Natural killer cell treated with Interleukin-12 subunit alpha and Interleukin-12 subunit beta and Interleukin-15 and Interleukin-18, amount 100 ng/mL, for 72 hours (primary cell): ENCODE measurements around the gene SLC5A12. TPM values are rescaled to one million over a fixed set of nuclear protein-coding genes. Genes with fewer than 3 reads are reported as not detected.

ENCODE experiments used
- ATAC-seq, 2 donors: fragments of 150-1000 bp; cut with Tn5 transposase in 1 of 2; sonication (Bioruptor Pico), chemical (Tn5 transposase) in 1 of 2; 2 replicates each; pipeline ENCODE4 v1.10.0; 2021
- DNase-seq: peaks from one replicate; pipeline ENCODE4 v3.0.0; 2022; ENCODE audit warnings: low spot score
- H3K27ac Mint-ChIP-seq, 2 donors: 1 replicate in 1 of 2; 2 replicates in 1 of 2; pipeline ENCODE4 v1.8.0; 2022; ENCODE audit warnings: mixed read lengths in 2 of 2, mild to moderate bottlenecking in 1 of 2, moderate library complexity in 1 of 2
- H3K27me3 Mint-ChIP-seq, 2 donors: 1 replicate in 1 of 2; 2 replicates in 1 of 2; pipeline ENCODE4 v1.8.0; 2022; ENCODE audit warnings: mixed read lengths in 2 of 2
- H3K36me3 Mint-ChIP-seq: one replicate; pipeline ENCODE4 v1.8.0; 2022; ENCODE audit warnings: mixed read lengths
- H3K4me1 Mint-ChIP-seq, 2 donors: 1 replicate in 1 of 2; 2 replicates in 1 of 2; pipeline ENCODE4 v1.8.0; 2022; ENCODE audit warnings: low read depth in 2 of 2, mixed read lengths in 2 of 2, mild to moderate bottlenecking in 1 of 2
- H3K4me3 Mint-ChIP-seq: one replicate; pipeline ENCODE4 v1.8.0; 2022; ENCODE audit warnings: mixed read lengths
- H3K9me3 Mint-ChIP-seq: 2 replicates; pipeline ENCODE4 v1.8.0; 2022; ENCODE audit warnings: mixed read lengths
- total RNA-seq, 2 donors: library from RNA; stranded (reverse); gene quantifications; one replicate each; pipeline ENCODE4 v1.2.3, GENCODE V29; 2022

The SLC5A12 gene
- total RNA-seq, 2 donors from 2014 or later: not detected

DNA sequence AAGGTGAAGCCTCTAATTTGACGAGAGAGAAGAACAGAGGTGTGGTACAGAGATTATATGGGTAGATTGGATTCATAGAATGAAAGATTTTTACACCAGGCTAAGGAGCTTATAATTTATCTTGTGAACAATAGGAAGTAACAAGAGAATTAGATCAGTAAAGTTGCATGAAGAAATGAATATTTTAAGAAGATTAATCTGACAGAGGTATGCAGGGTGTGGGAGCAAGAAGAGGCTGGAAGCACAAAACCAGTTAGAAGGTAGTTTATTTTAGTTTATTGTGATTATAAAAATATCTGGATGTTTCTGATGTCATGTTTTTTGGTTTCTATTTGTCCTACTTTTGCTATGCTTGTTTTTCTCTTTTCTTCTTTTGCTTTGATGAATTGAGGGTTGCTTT lies 15.7 kb downstream of the SLC5A12 start:
- H3K27me3 Mint-ChIP-seq: no peaks in the 10 kb centered on the region
- H3K36me3 Mint-ChIP-seq: peaks cover 4% of the 10 kb centered on the region
- H3K4me1 Mint-ChIP-seq: no peaks in the 10 kb centered on the region
- ATAC-seq (no peak), DNase-seq (no peak)
- no peak overlapping the region for H3K27ac Mint-ChIP-seq
- H3K9me3 Mint-ChIP-seq: peaks cover 12% of the 10 kb centered on the region
- H3K4me3 Mint-ChIP-seq: no peak overlapping the region

DNA sequence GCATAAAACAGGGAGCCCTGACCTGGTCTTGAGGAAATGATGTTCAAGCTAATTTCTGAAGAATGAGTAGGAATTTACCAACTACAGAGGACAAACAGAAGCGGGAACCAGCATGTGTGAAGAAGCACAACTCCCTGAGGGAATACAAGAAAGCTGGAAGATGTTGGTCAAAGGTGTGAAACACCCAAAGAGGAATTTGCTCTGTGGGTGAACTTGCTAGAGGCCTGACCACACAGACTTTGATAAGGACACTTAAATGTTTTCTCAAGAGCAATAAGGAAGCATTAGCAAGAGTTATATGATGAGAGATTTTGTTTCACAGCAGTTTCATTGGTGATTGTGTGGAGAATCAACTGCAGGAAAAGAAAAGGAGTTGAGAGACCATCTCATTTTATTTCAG lies 17.6 kb downstream of the SLC5A12 start:
- no peaks in the 10 kb centered on the region for H3K4me1 Mint-ChIP-seq
- DNase-seq: no peak
- no peak for ATAC-seq
- no peaks in the 10 kb centered on the region for H3K27me3 Mint-ChIP-seq
- H3K27ac Mint-ChIP-seq: no peak overlapping the region
- H3K4me3 Mint-ChIP-seq: no peak overlapping the region
- H3K9me3 Mint-ChIP-seq: peaks cover 9% of the 10 kb centered on the region
- peaks cover 4% of the 10 kb centered on the region for H3K36me3 Mint-ChIP-seq

DNA sequence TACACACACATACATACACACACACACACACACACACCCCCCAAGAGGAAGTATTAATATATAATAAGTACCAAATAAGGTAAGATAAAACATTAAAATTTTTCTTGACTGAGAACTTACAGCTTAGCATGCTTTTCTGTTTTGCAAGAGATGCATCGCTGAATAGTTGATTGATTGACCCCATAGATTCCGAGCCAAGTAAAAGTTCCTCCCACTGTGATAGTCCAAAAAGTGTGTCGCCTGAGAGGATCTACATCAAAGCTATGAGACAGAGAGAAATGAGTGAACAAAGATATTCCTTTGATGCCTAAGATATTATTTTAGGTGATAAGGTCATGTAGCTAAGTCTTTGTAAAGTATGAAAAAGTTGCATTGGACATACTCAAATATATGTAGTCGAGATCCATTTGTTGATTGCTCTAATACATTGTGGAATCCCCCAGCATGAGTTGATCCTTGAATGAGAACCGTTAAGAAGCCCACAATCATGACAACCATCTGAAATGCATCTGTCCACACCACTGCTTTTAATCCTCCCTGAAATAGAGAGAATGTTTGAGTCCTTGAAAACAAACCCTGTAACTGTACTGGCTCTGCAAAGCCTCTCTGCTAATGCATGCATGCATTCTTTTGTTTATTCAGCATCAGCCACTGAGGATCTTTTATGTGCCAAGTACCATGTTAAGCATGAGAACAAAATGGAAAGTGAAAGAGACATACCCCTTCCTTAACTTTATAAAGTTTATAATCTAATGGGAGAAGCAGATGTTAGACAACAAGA lies 18.3 kb downstream of the SLC5A12 start:
- ATAC-seq: no peak
- H3K4me1 Mint-ChIP-seq: no peaks in the 10 kb centered on the region
- peaks cover 9% of the 10 kb centered on the region for H3K9me3 Mint-ChIP-seq
- no peak overlapping the region for H3K27ac Mint-ChIP-seq
- no peak overlapping the region for H3K4me3 Mint-ChIP-seq
- H3K27me3 Mint-ChIP-seq: no peaks in the 10 kb centered on the region
- peaks cover 4% of the 10 kb centered on the region for H3K36me3 Mint-ChIP-seq
- no peak for DNase-seq

DNA sequence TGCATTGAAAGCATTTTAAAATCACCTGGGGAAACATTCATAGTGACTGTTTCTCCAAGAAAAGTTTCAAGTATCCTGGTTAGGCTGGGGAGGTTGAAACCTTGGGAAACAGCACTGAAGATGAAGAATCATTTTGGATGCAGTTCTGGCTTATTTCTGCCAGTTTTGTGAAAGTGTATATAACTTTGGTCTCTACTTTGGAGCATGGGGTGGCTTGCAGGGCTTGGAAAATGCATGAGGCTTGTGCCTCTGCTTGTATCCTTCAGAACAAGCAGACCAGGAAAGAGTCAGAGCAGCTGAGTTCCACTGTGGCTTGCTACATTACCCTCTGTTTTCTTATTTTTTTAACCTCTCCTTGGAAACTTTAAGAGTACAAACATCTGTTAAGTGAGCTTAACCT lies 19.5 kb downstream of the SLC5A12 start:
- H3K4me3 Mint-ChIP-seq: no peak overlapping the region
- H3K27me3 Mint-ChIP-seq: no peaks in the 10 kb centered on the region
- ATAC-seq: no peak

DNA sequence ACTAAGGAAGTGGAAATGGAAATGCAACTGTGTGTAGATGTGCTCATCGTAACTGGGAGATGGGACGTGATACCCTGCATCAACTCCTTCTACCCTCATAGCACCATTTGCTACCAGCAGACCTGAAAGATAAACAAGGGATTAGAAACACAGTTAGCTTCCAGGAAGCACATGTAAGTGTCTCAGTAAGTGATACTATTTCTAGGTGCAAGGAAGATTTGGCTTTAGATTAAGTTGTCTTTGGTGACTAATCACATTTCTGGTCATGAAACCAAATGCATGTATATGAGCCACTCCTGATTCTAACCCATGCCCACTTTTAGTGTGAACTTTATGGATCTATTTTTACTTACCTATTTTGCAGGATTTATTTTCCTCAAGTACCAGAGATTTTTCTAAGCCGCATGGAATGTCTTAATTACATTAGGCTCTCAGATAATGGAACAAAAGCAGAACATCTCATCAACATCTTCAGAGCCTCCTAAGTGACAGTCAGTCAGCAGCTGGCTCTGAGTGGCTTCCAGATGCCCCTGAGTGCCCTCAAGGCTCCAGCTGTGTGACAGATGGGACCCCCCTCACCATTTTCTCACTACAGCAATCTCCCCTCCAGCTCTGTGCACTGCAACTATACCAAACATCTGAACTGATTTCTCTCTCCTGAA lies 21.2 kb downstream of the SLC5A12 start:
- ATAC-seq: no peak
- H3K9me3 Mint-ChIP-seq: peaks cover 4% of the 10 kb centered on the region
- no peaks in the 10 kb centered on the region for H3K27me3 Mint-ChIP-seq
- H3K36me3 Mint-ChIP-seq: peaks cover 4% of the 10 kb centered on the region
- H3K4me3 Mint-ChIP-seq: no peak overlapping the region
- no peaks in the 10 kb centered on the region for H3K4me1 Mint-ChIP-seq
- no peak for DNase-seq
- no peak overlapping the region for H3K27ac Mint-ChIP-seq

More for the DNA sequence above, 19.5 kb downstream of the SLC5A12 start:
- Mint-ChIP-seq H3K27ac (no peak overlapping the region), H3K36me3 (peaks cover 4% of the 10 kb centered on the region), H3K9me3 (peaks cover 9% of the 10 kb centered on the region), H3K4me1 (no peaks in the 10 kb centered on the region)
- no peak for DNase-seq

DNA sequence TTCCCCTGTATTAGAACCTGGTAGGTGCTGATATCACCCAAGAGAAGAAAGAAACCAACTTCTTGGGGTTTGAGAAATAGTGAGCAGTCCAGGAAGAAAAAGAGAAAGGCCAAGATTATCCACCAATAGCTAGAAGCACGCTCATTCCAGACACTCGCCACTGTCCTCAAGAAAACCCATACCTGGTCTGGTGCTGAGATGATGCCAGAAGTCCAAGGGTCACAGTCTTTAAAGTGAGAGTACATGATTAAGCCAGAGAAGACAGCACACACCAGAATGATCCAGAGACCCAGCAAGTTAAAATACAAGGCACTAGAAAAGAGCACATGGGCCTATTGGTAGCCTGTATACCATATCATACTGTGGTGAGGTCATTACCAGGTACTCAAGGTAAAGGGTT lies 23.6 kb downstream of the SLC5A12 start:
- no peaks in the 10 kb centered on the region for H3K36me3 Mint-ChIP-seq
- H3K27ac Mint-ChIP-seq: no peak overlapping the region
- DNase-seq: no peak
- no peaks in the 10 kb centered on the region for H3K9me3 Mint-ChIP-seq
- no peaks in the 10 kb centered on the region for H3K4me1 Mint-ChIP-seq
- ATAC-seq: no peak
- no peak overlapping the region for H3K4me3 Mint-ChIP-seq
- no peaks in the 10 kb centered on the region for H3K27me3 Mint-ChIP-seq

DNA sequence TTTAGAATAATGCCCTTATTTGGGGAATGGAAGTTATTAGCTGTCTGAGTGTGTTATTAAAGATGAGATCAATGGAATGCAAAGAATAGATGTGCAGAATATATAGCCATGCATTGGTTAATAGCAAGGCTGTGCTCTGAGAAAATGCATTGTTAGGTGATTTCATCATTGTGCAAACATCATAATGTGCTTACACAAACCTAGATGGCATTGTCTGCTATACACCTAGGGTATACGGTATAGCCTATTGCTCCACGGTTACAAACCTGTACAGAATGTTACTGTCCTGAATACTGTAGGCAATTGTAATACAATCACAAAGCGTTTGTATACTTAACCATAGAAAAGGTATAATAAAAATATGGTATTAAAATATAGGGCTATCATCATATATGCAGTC lies 25.5 kb downstream of the SLC5A12 start:
- Mint-ChIP-seq H3K9me3 (no peaks in the 10 kb centered on the region), H3K4me1 (no peaks in the 10 kb centered on the region), H3K27me3 (no peaks in the 10 kb centered on the region), H3K27ac (no peak overlapping the region), H3K4me3 (no peak overlapping the region), H3K36me3 (no peaks in the 10 kb centered on the region)
- ATAC-seq: no peak
- no peak for DNase-seq

DNA sequence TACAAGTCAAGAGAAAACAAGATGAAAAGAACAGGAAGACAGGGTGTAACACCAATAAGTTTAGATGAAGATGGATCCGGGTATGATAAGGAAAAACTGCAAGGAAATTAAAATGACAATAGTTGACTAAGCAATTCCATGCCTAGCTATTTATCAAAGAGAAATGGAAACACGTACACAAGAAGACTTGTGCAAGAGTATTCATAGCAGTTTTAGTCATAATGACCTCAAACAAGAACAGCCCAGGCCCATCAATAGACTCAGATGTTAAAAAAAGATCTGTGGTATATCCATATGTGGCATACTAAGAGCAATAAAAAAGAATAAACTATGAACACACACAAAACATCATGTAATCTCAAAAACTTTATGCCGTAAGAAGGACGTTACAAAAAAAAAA lies 33.2 kb downstream of the SLC5A12 start:
- Mint-ChIP-seq H3K27me3 (no peaks in the 10 kb centered on the region), H3K27ac (no peak overlapping the region), H3K36me3 (no peaks in the 10 kb centered on the region), H3K4me3 (no peak overlapping the region), H3K4me1 (no peaks in the 10 kb centered on the region), H3K9me3 (peaks cover 9% of the 10 kb centered on the region)
- DNase-seq (no peak), ATAC-seq (no peak)

DNA sequence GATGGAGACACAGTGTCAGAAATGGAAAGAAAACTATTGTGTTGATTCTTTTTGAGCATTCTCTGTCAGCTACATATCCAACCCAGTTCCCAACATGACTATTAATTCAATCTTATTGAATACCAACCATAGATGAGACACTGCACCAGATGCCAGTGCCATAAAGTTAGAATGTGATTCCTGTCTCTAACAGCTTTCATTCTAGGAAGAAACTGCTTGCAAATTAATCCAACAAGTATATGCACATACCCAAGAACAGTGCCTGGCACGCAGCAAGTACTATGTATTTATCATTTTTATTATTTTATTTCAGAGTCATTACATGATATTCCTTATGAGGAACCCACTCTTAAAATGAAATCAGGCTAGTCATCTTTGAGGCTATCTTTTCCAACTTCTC lies 34.5 kb downstream of the SLC5A12 start:
- H3K27me3 Mint-ChIP-seq: no peaks in the 10 kb centered on the region
- H3K36me3 Mint-ChIP-seq: no peaks in the 10 kb centered on the region
- no peak for DNase-seq
- H3K27ac Mint-ChIP-seq: no peak overlapping the region
- no peak for ATAC-seq
- no peaks in the 10 kb centered on the region for H3K4me1 Mint-ChIP-seq
- H3K4me3 Mint-ChIP-seq: no peak overlapping the region
- H3K9me3 Mint-ChIP-seq: peaks cover 9% of the 10 kb centered on the region

DNA sequence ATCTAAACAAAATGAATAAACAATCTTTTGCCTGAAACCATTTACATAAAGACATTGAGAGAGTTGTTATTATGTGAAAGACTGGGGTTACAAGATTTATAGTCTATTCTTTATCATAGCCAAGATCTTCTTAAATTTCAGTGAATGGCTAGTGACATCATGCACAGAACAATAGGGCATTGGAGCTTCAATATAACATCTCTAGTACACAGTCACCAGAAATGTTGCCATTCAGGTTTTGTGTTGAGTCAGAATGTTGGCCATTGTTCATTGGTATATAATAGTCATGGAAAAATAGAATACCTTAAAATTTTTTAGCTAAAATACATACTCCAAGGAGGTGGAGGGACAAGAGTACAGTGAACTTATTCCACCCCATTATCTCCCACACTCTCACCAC lies 44.3 kb downstream of the SLC5A12 start:
- no peaks in the 10 kb centered on the region for H3K4me1 Mint-ChIP-seq
- ATAC-seq (no peak), DNase-seq (no peak)
- H3K27me3 Mint-ChIP-seq: no peaks in the 10 kb centered on the region
- peaks cover 6% of the 10 kb centered on the region for H3K9me3 Mint-ChIP-seq
- H3K27ac Mint-ChIP-seq: no peak overlapping the region
- H3K36me3 Mint-ChIP-seq: no peaks in the 10 kb centered on the region
- no peak overlapping the region for H3K4me3 Mint-ChIP-seq

DNA sequence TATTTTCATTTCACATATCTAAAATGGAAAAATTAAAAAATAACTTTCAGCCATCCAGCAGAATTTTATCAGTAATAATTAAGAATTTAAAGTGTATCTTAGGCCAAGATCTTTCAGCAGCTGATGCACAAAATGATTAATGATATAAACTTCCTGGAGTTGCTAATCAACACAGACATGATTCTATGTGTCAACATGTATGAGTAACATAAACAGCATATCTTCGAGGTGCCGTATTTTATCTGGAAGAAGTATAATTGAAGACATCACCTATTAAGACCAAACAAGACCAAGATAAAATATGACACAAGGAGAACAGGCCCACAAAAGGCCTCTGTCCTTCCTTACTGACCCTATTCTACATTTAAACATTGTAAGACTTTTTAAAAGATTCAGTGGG lies 45.2 kb downstream of the SLC5A12 start:
- no peak overlapping the region for H3K4me3 Mint-ChIP-seq
- DNase-seq: no peak
- ATAC-seq: no peak
- H3K27ac Mint-ChIP-seq: no peak overlapping the region
- no peaks in the 10 kb centered on the region for H3K4me1 Mint-ChIP-seq
- H3K36me3 Mint-ChIP-seq: no peaks in the 10 kb centered on the region
- H3K27me3 Mint-ChIP-seq: no peaks in the 10 kb centered on the region
- H3K9me3 Mint-ChIP-seq: peaks cover 6% of the 10 kb centered on the region

DNA sequence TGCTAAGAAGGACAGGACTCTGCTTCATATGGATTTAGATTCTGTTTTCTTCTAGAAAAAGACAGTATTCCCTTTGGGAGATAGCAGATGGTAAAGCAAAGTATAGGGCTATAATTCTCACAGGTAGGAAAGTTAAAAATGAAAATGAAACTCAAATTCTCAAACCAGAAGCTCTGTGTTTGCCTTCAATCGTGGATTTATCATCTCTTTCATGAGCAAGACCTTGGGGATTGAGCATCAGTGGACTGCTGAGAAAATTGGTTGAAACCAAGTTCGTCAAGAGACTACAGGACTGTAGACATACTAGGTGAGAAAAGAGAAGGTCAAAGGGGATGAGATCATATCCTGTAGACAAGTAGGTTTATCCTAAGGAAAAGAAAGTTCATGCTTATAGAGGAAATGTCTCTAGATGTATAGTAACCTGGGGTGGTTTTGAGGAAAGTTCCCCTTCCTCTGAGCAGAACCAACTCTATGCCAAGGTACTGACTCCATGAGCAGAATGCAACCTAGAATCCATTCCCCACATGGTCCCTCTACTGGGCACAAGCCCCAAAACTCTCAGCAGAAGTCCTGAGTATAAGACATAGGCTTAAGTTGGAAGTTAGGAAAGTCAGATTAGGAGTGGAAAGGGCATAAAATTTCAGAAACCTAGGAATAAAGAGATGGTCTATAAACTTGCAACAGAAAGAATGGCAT lies 46.5 kb downstream of the SLC5A12 start:
- Mint-ChIP-seq H3K27me3 (no peaks in the 10 kb centered on the region), H3K36me3 (no peaks in the 10 kb centered on the region), H3K4me3 (no peak overlapping the region), H3K27ac (no peak overlapping the region), H3K9me3 (peaks cover 6% of the 10 kb centered on the region), H3K4me1 (no peaks in the 10 kb centered on the region)
- ATAC-seq (no peak), DNase-seq (no peak)

DNA sequence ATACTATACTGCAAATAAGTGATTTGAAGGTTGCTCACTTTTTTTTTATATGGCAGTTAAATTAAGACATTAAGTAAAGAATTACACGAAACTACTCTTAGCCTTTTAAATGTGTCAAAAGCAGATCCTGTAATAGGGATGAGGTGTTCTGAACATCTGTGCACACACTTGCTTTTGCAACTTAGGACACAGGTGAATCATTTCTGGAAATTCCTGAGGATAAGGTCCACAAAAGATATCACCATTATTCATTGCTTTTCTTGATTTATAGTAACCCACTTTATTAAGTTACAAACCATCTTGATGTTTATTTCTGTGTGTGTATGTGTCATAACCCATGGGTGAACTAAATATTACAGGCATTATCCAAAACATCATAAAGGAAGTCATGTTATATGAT lies 55.9 kb downstream of the SLC5A12 start:
- peaks cover 8% of the 10 kb centered on the region for H3K9me3 Mint-ChIP-seq
- H3K27me3 Mint-ChIP-seq: no peaks in the 10 kb centered on the region
- ATAC-seq (no peak), DNase-seq (no peak)
- no peak overlapping the region for H3K4me3 Mint-ChIP-seq
- H3K27ac Mint-ChIP-seq: no peak overlapping the region
- no peaks in the 10 kb centered on the region for H3K4me1 Mint-ChIP-seq
- no peaks in the 10 kb centered on the region for H3K36me3 Mint-ChIP-seq

DNA sequence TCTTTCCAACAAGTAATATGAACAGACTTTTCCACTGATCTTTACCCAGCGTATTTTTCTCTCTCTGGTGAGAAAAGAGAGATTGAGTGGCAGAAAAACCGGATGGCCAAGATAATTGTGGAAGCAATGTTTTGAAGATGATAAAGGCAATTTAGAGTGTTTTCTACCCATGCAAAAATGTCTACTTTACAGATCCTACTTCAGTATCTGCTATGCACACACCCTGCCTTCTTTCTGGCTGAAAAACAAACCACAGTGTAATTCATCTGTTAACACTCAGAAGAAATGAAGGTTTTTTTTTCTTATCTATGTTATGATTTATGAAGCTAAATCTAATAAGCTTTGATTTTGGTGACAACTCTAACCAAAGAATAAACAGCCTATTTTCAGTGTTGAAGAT lies 56.8 kb downstream of the SLC5A12 start:
- ATAC-seq (no peak), DNase-seq (no peak)
- H3K27me3 Mint-ChIP-seq: no peaks in the 10 kb centered on the region
- H3K27ac Mint-ChIP-seq: no peak overlapping the region
- H3K4me3 Mint-ChIP-seq: no peak overlapping the region
- peaks cover 8% of the 10 kb centered on the region for H3K9me3 Mint-ChIP-seq
- H3K4me1 Mint-ChIP-seq: no peaks in the 10 kb centered on the region
- no peaks in the 10 kb centered on the region for H3K36me3 Mint-ChIP-seq
